DMS153 (cell line): Measurements from ENCODE around the gene C1orf21.
A peak's percentile ranks its signal among the peaks of the same experiment; 100 is the strongest.
"Not testable (repeated sequence)": the region's sequence is repeated elsewhere in the genome, so short reads cannot be mapped to it uniquely, and the experiment has no call there.

Source experiments
- DNase-seq: peaks from one replicate; lab custom pipeline; 2025; lab: John Stamatoyannopoulos, UW

Gene C1orf21

DNA sequence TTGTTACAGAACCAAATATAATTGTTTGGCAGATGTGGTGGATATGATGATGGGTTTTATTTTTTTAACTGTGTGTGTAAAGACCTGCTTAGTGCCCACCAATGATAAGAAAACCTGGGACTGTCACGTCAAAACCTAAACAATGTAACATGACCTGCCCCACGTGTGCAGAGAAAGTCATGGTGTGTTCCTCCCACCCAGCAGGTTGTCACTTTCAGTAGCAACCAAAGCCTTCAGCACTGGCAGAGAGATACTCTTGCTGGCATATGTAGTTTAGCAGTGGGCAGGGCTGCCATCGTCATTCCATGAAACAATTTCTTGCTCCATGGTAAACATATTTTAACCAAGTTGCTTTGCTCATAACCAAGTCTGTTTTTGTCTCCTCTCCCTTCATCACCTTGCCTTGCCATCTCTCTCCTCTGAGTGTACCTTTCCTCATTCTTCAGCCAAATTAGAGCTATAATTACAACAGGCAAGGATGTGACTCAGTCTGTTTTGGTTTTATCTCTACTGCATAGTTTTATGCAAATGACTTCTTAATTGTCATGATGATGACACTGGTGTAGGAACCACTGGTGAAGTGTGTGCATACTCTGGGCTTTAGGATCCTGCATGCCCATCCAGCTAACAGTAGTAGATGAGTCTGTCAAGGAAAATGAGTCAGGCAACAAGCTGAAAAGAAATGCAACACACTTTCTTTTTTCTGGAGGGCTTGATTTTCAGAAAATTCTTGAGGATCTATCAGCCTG, 217.5 kb downstream of the C1orf21 start:
- DNase-seq: no peak

DNA sequence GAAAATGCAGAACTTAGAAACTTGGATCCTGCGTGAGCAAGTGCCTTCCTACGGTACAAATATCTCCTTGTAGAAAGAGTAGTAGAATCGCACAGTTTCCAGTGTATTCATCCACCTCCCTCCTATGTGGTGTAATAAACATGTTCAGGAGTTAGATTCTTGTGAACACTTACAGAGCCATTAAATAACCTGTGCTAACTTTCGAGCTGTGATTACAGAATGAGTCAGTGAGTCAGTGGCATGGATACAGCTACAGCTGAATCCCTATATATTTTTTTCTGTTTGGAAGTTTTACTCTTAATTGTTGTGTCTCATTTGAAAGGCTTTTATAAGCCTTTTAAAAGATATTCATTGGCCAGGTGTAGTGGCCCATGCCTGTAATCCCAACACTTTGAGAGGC, 219.1 kb downstream of the C1orf21 start:
- no peak for DNase-seq

DNA sequence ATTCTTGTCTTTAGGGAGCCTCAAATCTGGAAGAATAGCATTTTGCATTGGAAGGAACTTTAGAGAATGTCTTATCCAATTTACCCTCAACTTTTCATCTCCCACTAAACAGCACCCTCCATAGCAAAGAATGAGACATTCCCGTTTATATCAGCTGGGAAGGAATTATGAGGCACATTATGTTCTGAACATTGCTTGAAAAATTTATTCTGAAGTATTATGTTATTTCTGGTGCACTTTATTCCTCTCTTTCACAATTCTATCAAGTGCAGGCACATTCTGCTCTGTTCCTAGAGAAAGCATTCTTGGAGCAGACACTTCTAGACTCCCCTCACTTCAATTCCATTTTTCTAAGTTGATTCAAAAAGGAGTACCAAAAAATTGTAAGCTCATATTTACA, 220.0 kb downstream of the C1orf21 start:
- DNase-seq: no peak

DNA sequence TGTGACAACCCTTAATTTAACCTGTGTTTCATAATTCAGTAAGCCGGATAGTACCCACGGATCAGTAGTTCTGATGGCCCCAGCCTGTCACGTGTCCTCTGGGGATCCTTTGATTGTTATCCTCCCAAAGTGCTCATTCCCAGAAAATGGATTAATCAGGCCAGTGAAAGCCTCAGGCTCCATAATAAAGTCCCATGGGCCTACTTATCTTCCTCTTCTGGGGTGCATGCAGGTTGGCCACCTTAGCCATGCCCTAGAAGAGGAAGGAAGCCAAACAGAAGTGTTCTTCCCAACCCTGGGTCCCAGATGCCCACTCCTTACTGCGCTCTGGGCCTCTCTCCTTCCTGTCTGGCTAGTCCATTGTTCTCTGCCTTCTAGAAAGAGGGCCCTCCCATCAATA, 221.8 kb downstream of the C1orf21 start:
- no peak for DNase-seq

DNA sequence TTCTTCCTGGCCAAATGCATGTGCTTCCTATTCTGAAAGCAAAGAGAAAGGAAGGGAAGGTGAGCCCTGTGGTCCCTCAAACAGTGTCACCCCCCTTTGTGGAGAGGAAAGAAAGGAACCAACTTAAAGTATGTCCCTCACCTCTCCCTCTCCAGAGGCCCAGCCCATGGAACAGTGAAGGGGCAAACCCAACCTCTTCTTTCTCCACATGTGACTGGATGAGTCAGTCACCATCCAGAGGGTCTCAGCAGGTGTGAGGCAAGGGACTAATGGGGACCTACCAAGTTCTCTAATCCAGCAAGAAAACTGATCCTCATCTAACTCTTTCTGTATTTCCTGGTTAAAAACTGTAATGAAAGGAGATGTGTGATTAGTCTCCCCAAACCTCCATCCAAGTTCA, 222.2 kb downstream of the C1orf21 start:
- DNase-seq: no peak

- DNase-seq: peak; percentile 45
These were observed 224.2 kb downstream of the C1orf21 start for GRCh38 chr1:184610876-184611595.

- not testable (repeated sequence) for DNase-seq
These were observed 225.4 kb downstream of the C1orf21 start for GRCh38 chr1:184612229-184612628.

DNA sequence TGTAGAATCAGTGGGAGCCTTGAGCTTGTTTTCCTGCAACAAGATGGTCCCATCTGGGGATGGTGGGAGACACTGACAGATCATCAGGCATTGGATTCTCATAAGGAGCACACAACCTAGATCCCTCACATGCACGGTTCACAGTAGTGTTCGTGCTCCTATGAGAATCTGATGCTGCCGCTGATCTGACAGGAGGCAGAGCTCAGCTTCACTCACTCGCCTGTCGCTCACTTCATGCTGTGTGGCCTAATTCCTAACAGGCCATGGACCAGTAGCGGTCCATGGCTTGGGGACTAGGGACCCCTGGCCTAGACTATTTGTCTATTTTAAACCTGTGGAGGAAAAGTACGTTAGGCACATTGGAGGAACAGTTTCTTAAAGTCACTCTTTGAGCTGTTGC, 227.8 kb downstream of the C1orf21 start:
- DNase-seq: no peak

DNA sequence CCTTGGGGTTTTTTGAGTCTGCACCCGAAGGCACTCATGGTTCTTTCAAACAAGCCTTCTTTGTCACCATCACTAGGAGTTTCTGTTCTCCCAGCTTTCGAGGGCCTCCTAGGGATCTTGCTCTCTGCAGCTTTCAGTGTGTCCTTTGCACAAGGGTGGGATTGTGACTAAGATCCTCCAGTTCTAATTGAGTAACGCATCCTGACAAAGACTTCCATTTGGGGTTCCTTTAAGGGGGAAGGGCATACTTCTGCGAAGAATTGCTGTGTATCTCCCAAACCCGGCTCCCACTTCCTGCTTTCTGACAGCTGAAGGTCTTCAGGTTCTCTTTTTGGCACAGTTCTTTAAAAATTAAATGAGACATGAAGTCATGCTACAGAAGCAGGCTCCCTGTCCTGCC, 228.5 kb downstream of the C1orf21 start:
- no peak for DNase-seq

GRCh38 chr1:184616504-184616903, 229.7 kb downstream of the C1orf21 start:
- DNase-seq: no peak

DNA sequence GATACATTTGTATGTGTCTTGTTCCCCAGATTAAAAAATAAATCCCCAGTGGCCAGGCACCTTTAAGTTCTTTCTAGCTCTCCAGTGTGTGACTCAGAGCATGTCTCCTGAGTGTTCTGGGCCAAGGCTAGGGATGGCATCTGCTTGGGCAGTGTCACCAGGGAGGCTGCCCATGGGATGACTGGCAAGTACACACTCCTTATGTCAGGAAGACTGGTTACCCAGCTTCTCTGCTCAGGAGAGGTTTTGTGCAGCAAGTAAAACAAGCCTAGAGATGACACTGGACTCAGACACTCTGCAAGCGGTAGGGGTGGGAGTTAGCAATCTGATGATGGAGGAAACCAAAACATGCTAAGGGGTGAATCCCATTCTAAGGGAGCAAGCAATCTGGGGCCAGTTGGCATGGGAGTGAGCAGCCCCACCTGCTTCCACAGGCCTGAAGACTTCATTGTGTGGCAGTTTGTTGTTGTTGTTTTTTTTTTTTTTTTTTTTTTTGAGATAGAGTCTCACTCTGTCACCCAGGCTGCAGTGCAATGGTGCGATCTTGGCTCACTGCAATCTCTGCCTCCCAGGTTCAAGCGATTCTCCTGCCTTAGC, 230.7 kb downstream of the C1orf21 start:
- no peak for DNase-seq

DNA sequence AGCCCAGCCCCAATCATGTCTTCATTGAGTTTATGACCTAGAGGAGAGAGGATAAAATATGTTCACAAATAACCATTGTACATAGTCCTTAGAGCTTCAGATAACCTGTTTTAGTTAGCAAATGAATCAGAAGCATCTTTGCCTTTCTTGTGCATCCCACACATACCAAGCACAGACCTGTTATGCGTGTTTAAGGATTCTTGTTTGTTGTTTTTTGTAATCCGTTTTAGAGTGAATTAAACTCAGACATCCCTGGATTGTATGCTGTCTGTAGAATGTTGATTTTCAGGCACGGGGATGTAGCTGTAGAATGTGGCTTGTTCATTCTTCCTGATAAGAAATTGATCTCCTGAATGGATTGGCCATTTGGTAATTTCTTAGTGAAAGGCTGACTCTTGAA, 232.0 kb downstream of the C1orf21 start:
- DNase-seq: no peak

DNA sequence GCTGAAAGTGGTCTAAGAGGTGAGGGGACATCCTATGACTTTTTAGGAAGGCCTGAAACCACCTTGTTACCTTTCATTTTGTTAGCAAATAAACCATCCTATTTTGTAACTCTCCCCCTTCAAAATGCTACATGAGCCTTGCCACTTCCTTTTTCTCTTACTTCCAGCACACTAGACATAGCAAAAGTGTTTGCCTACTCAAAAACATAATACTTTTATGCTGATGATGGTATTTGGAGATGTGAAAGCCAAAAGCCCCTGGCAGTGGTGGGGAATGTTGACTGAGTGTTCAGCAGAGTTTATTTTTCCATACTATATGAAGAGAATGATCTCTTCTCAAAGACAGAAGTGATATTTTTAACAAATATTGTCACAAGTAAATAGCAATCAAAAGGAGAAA, 233.6 kb downstream of the C1orf21 start:
- DNase-seq: no peak

- DNase-seq: no peak
These were observed 234.4 kb downstream of the C1orf21 start for GRCh38 chr1:184621260-184621659.

GRCh38 chr1:184622136-184622823, 235.5 kb downstream of the C1orf21 start:
- peak; percentile 76 for DNase-seq

GRCh38 chr1:184623404-184623803, 236.6 kb downstream of the C1orf21 start:
- DNase-seq: no peak

DNA sequence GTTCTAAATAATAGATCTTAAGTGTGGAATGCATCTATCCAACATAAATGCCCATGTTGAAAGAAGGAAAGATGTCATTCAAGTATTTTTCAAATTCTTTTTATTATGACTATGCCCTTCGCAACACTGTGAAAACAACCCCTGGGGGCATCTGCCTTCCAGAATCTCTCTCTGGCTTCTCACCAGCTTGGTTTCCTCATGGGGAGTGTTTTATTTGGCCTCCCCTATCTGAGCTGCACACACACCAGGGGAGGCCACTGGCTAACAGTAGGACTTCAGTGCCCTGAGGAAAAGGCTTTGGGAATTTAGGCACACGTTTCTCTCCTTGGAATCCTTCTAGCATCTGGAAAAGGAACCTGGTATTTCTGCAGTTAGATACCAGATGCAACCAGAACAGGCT, 237.2 kb downstream of the C1orf21 start:
- no peak for DNase-seq

DNA sequence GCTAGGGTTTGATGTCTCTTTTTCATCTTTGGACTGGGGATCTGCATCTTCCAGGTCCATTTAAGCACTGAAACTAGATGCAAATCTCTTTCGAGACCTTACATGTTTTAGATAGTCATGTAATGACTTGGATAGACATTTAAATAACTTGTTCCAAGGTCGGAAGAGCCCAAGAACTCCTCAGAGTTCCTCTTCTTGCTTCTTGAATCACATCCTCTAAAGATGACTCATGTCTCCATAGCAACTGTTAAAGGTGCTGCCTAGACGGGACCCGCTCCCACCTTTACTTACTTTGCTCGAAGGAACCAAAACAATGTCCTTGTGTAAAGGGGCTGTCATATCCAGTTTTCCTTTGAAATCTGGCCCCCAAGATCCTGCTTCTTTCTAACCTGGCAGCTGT, 237.8 kb downstream of the C1orf21 start:
- no peak for DNase-seq

GRCh38 chr1:184625271-184625670, 238.4 kb downstream of the C1orf21 start:
- DNase-seq: no peak

DNA sequence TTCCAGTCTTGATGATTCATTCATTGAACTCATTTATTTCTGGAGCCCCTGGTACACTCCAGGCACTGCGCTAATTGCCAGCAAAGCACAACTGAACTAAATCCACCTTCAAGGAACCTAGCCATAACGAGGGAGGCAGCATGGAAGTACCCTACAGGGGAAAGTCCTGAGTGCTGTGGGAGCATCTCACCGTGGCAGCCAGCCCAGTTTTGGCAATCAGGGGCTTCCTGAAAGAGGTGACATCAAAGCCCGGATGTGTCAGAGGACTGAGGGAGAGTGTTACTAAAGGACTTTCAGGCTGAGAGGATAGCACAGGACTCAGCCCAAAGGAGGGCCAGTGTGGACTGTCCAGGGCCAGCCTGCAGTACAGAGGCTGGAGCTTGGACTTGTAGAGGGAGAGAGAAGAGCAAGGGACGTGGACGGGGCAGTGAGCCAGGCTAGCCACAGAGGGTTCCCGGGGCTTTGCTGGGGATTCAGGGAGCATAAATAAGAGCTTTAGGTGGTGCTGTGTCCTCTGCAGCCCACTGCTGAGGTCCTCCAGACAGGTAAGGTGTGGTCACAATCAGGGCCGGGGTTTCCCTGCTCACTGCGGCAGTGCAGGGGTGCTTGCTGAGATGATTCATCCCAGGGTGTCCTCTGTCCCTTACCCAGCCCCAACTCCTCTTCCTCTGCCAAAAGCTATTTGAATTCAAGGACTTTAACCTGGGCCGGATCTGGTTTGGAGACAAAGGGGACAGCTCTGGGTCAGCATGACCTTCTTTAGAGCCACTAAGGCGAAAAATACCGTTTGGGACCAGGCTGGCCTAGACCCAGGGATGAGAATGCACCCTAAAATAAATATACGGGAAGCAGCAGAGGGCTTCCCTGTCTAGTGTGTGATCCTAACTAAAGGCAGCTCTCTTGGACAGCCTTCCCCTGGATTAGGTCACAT, 239.5 kb downstream of the C1orf21 start:
- DNase-seq: no peak

DNA sequence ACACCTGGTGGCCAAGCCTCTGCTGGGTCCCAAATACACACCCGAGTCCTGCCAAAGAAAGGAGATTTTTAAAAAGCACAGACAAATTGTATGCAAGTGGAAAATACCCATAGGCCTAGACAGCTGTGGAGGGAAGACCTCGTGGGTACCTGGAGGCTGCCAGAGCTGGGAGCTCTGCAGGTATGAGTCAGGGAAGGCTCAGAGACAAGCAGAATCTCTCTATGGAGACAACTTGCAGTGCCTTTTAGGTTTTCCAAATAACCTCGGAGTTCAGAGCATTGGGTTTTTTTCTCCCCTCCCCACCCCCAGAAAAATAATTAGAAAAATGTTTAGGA, 240.1 kb downstream of the C1orf21 start:
- DNase-seq: no peak

GRCh38 chr1:184629266-184629665, 242.4 kb downstream of the C1orf21 start:
- no peak for DNase-seq
